Activated CD4-positive, alpha-beta T cell treated with anti-CD3 and anti-CD28 coated beads, Interleukin-2, amount 10 ng/mL, durations not matched to agents 24 days and 14 days (primary cell): ENCODE measurements around the gene MTREX. TPM values are rescaled to one million over a fixed set of nuclear protein-coding genes. Genes with fewer than 3 reads are reported as not detected.

Experiments used
- DNase-seq: peaks from one replicate; pipeline ENCODE4 v3.0.0; 2022
- H3K27ac Mint-ChIP-seq: one replicate; pipeline ENCODE4 v1.8.0; 2022; ENCODE audit warnings: mild to moderate bottlenecking, mixed read lengths
- H3K27me3 Mint-ChIP-seq: one replicate; pipeline ENCODE4 v1.8.0; 2022; ENCODE audit warnings: mixed read lengths
- H3K36me3 Mint-ChIP-seq: one replicate; pipeline ENCODE4 v1.8.0; 2022; ENCODE audit warnings: low read depth, mild to moderate bottlenecking, mixed read lengths
- H3K4me1 Mint-ChIP-seq: one replicate; pipeline ENCODE4 v1.8.0; 2021; ENCODE audit warnings: mixed read lengths
- H3K4me3 Mint-ChIP-seq: one replicate; pipeline ENCODE4 v1.8.0; 2022; ENCODE audit warnings: mild to moderate bottlenecking, moderate library complexity, mixed read lengths
- H3K9me3 Mint-ChIP-seq: one replicate; pipeline ENCODE4 v1.8.0; 2021; ENCODE audit warnings: mixed read lengths
- intact Hi-C: fragments of 100-400 bp; cut with micrococcal nuclease; formaldehyde crosslinking; loops from one replicate; pipeline ENCODE4 v1.15.1; 2023
- total RNA-seq: library from RNA; stranded (reverse); gene quantifications from 2 replicates; pipeline ENCODE4 v1.2.3, GENCODE V29; 2022

MTREX gene
- total RNA-seq, 1 donor from 2014 or later, result 123 TPM

DNA sequence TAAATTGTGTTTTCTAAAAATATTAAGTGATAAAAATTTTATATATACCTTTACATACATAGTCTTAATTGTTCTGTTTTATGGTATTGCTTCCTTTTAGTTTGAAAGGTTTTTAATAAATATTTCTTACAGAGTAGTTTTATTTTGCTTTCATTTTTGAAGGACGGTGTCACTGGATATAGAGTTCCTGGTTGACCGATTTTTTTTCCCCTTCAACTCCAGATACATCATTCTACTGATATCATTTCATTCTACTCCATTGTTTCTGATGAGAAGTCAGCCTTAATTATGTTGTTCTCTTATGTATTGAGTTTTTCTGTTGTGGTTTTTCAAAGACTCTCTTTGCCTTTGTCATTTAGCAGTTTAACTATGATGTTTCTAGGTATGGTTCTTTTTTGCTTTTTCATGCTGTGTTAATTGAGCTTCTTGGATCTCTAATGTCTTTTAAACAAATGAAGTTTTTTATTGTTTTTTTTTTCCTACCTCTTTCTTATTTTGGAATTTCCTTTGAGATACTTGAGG lies 30.4 kb downstream of the MTREX start:
- H3K27ac Mint-ChIP-seq, result peak overlapping the region; percentile 85
- H3K4me1 Mint-ChIP-seq, result peaks cover 20% of the 10 kb centered on the region
- H3K9me3 Mint-ChIP-seq, result no peaks in the 10 kb centered on the region
- peak overlapping the region; percentile 55 for H3K4me3 Mint-ChIP-seq
- intact Hi-C loops, result loop anchor here (5.0 to 10.0 kb wide), 4 partner anchors 84 to 567 kb away; partner anchors contain the start of gene PLPP1
- H3K36me3 Mint-ChIP-seq, result peaks cover 35% of the 10 kb centered on the region
- no peaks in the 10 kb centered on the region for H3K27me3 Mint-ChIP-seq
- DNase-seq, result no peak

DNA sequence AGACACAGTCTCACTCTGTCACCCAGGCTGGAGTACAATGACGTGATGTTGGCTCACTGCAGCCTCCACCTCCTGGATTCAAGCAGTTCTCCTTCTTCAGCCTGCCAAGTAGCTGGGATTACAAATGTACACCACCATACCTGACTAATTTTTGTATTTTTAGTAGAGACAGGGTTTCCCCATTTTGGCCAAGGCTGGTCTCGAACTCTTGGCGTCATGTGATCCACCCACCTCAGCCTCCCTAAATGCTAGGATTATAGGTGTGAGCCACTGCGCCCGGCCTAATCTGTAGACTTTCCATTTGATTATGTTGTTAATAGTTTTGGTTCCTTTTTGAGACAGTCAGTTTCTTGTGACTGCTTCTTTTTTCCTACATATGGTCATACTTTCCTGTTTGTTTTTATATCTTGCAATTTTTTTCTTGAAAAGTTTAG lies 31.0 kb downstream of the MTREX start:
- peak; percentile 64 for DNase-seq
- peak overlapping the region; percentile 85 for H3K27ac Mint-ChIP-seq
- H3K4me1 Mint-ChIP-seq, result peaks cover 20% of the 10 kb centered on the region
- H3K9me3 Mint-ChIP-seq, result no peaks in the 10 kb centered on the region
- H3K4me3 Mint-ChIP-seq, result peak overlapping the region; percentile 55
- H3K27me3 Mint-ChIP-seq, result no peaks in the 10 kb centered on the region
- H3K36me3 Mint-ChIP-seq, result peaks cover 35% of the 10 kb centered on the region
- intact Hi-C loops, result loop anchor here (1.0 to 10.0 kb wide), 5 partner anchors 25 to 566 kb away; partner anchors contain the start of gene PLPP1

DNA sequence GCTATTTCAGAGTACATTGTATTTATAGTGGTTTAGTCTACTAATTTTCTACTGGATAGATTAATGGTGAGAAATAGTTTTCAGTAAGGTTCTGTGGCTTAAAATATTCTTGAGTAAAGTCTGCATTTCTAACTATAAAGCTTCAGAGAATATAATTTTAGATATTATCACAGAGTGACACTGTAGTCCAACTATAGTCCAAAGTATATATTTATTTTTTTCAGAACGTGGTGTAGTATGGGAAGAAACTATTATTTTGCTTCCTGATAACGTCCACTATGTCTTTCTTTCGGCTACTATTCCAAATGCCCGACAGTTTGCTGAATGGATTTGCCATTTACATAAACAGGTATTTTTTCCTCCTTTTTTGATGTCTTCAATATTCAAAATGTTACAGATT lies 35.3 kb downstream of the MTREX start:
- intact Hi-C loops, result loop anchor here (10.0 kb wide), 1 partner anchor 52 kb away; no protein-coding TSS in a partner anchor
- H3K27ac Mint-ChIP-seq, result no peak overlapping the region
- H3K9me3 Mint-ChIP-seq, result no peaks in the 10 kb centered on the region

DNA sequence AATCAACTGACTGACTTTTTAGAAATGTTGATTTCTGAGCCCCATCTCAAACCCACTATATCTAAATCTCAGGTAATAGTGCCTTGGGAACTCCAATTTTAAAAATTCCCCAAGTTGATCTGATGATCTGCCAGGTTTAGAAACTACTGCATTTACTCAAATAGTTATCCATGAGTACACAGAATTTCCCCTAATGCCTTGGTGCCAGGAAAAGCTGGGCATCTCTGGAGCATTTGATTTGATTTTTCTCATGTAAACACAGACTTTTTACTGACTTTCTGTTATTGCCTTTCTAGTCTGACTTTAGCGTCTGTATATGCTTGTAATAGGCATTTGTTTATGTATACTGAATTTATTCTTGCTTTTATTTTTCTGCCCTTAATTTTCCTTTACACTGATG lies 35.8 kb downstream of the MTREX start:
- Mint-ChIP-seq H3K27ac (no peak overlapping the region), H3K36me3 (peaks cover 50% of the 10 kb centered on the region)

More for the DNA sequence above, 35.3 kb downstream of the MTREX start:
- Mint-ChIP-seq H3K27me3 (no peaks in the 10 kb centered on the region), H3K36me3 (peaks cover 47% of the 10 kb centered on the region), H3K4me1 (peaks cover 20% of the 10 kb centered on the region), H3K4me3 (no peak overlapping the region)
- DNase-seq, result no peak

DNA sequence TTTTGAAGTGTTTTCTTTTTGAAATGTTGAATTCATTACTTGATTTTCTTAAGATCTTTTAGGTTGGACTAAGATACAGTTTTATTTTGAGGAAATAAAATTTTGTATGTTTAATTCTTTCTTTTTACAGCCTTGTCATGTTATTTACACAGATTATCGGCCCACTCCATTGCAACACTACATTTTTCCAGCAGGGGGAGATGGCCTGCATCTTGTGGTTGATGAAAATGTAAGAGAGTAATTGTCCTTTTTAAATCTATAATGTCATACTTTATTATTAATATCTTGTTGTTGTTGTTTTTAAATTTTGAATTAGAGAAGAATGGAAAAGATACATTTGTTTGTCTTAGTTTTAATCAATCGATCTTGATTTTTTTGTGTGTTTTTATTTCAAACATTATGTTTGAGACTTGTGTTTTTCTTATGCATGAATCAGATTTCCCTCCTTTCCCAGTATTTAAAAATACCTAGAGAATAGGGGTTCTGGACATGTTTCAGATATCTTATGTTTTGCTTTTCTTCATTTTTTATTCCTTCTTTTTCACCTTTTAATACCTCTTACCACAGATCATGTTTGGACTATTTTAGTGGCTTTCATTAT lies 36.7 kb downstream of the MTREX start:
- Mint-ChIP-seq H3K9me3 (no peaks in the 10 kb centered on the region), H3K36me3 (peaks cover 52% of the 10 kb centered on the region), H3K4me3 (no peak overlapping the region), H3K27me3 (no peaks in the 10 kb centered on the region), H3K4me1 (peaks cover 9% of the 10 kb centered on the region), H3K27ac (peak overlapping the region; percentile 62)
- intact Hi-C loops, result loop anchor here (2.0 to 10.0 kb wide), 2 partner anchors 50 to 346 kb away; no protein-coding TSS in a partner anchor
- DNase-seq, result peak; percentile 89

More for the DNA sequence above, 35.8 kb downstream of the MTREX start:
- intact Hi-C loops, result loop anchor here (2.0 to 10.0 kb wide), 2 partner anchors 51 to 347 kb away; no protein-coding TSS in a partner anchor
- H3K4me1 Mint-ChIP-seq, result peaks cover 15% of the 10 kb centered on the region
- no peaks in the 10 kb centered on the region for H3K27me3 Mint-ChIP-seq
- DNase-seq, result no peak
- no peaks in the 10 kb centered on the region for H3K9me3 Mint-ChIP-seq
- no peak overlapping the region for H3K4me3 Mint-ChIP-seq

DNA sequence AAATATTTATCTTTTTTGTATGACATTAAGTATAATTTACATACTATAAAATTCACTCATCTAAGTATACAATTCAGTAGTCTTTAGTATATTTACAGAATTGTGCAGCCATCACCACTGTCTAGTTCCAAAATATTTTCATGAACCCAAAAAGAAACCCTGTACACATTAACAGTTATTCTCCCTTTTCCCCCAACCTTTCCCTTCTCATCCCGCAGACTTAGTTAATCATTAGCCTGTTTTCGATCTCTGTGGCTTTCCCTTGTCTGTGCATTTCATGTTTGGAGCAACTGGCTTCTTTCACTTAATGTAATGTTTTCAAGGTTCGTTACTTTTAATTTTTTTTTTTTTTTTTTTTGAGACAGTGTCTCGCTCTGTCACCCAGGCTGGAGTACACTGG lies 37.5 kb downstream of the MTREX start:
- H3K9me3 Mint-ChIP-seq, result no peaks in the 10 kb centered on the region
- peaks cover 9% of the 10 kb centered on the region for H3K4me1 Mint-ChIP-seq
- intact Hi-C loops, result loop anchor here (2.0 to 10.0 kb wide), 2 partner anchors 49 to 345 kb away; no protein-coding TSS in a partner anchor
- no peaks in the 10 kb centered on the region for H3K27me3 Mint-ChIP-seq
- peaks cover 58% of the 10 kb centered on the region for H3K36me3 Mint-ChIP-seq
- H3K4me3 Mint-ChIP-seq, result no peak overlapping the region
- no peak overlapping the region for H3K27ac Mint-ChIP-seq
- DNase-seq, result no peak

DNA sequence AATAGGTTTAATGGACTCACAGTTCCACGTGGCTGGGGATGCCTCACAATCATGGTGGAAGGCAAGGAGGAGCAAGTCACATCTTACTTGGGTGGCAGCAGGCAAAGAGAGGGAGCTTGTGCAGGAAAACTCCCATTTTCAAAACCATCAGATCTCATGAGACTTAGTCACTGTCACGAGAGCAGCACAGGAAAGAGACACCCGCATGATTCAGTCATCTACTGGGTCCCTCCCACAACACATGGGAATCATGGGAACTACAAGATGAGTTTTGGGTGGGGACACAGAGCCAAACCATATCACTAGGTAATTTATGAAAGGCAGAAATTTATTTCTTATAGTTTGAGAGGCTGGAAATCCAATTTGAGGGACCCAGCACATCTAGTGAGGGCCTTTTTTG lies 40.0 kb downstream of the MTREX start:
- intact Hi-C loops, result loop anchor here (10.0 kb wide), 1 partner anchor 47 kb away; no protein-coding TSS in a partner anchor
- Mint-ChIP-seq H3K36me3 (peaks cover 68% of the 10 kb centered on the region), H3K9me3 (no peaks in the 10 kb centered on the region), H3K4me3 (no peak overlapping the region), H3K27ac (no peak overlapping the region), H3K27me3 (no peaks in the 10 kb centered on the region), H3K4me1 (peaks cover 9% of the 10 kb centered on the region)
- DNase-seq, result no peak

DNA sequence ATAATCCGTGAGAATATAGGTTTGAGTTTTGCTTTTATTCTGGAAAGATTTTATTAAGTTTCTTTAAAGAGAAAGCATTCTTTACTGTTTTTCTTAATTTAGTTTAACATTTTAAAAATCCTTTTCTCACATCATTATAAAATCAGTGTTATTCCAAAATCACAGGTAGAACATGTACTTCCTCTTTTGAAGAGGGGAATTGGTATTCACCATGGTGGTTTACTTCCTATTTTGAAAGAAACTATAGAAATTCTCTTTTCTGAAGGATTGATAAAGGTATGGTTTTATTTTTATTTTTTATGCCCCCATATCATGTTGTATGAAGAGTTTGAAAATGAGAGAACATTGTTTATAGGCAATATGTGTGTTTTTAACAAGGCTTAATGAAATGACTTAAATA lies 43.0 kb downstream of the MTREX start:
- intact Hi-C loops, result no loop called here
- no peaks in the 10 kb centered on the region for H3K27me3 Mint-ChIP-seq
- H3K9me3 Mint-ChIP-seq, result no peaks in the 10 kb centered on the region
- H3K36me3 Mint-ChIP-seq, result peaks cover 73% of the 10 kb centered on the region
- H3K27ac Mint-ChIP-seq, result no peak overlapping the region
- no peak for DNase-seq
- peaks cover 7% of the 10 kb centered on the region for H3K4me1 Mint-ChIP-seq
- H3K4me3 Mint-ChIP-seq, result no peak overlapping the region

DNA sequence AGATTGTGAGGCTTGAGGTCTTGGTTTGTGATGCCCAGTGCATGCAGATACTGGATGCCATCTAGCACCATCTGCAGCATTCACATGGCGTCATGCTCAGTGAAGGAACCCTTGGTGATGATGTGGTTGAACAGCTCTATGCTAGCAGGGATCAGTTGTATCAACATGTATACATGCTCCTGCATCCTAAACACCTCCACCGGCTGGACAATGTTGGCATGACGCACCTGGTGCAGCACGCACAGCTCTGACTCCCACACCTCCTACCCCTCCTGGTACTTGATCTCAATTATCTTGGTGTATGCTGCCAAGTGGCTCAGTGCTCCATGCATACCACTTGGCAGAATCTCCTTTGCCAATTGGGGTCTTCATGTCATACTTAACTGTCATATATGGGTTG lies 49.1 kb downstream of the MTREX start:
- H3K27ac Mint-ChIP-seq, result no peak overlapping the region
- H3K9me3 Mint-ChIP-seq, result peaks cover 5% of the 10 kb centered on the region
- no peak overlapping the region for H3K4me3 Mint-ChIP-seq
- H3K4me1 Mint-ChIP-seq, result no peaks in the 10 kb centered on the region
- H3K36me3 Mint-ChIP-seq, result peaks cover 63% of the 10 kb centered on the region
- DNase-seq, result no peak
- no peaks in the 10 kb centered on the region for H3K27me3 Mint-ChIP-seq
- intact Hi-C loops, result no loop called here

DNA sequence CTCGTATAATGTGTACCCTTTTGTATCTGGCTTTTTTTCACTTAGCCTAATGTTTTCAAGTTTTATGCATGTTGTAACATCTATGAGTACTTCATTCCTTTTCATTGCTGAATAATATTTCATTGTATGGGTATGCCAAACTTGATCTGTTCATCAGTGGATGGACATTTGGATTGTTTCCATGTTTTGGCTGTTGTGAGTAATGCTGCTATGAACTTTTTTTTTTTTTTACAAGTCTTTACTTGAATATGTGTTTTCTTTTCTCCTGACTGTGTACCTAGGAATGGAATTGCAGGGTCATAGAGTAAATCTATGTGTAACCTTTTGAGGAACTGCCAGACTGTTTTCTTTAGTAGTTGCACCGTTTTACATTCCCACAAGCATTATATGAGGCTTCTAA lies 52.4 kb downstream of the MTREX start:
- no peaks in the 10 kb centered on the region for H3K27me3 Mint-ChIP-seq
- intact Hi-C loops, result no loop called here

DNA sequence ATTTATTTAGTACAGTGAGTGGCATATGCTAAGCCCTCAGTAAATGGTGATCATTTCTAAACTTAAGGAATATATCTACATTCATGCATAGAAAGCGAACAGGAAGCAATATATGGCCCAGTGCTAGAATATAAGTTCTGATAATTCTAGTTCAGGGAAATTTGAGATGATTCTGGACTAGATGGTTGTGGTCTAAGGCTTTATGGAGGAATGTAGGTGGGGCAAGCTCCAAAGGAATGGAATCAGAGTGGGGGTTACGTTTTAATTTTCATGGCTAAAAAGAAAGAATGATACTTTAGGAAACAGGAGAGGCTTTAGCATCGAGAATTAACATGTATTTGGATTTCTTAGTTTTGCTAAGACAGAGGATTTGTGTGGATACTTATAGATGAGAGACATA lies 56.1 kb downstream of the MTREX start:
- Mint-ChIP-seq H3K27me3 (no peaks in the 10 kb centered on the region), H3K36me3 (peaks cover 40% of the 10 kb centered on the region), H3K27ac (no peak overlapping the region), H3K4me3 (no peak overlapping the region), H3K9me3 (peaks cover 5% of the 10 kb centered on the region), H3K4me1 (peaks cover 9% of the 10 kb centered on the region)
- intact Hi-C loops, result loop anchor here (1.0 kb wide), 1 partner anchor 25 kb away; no protein-coding TSS in a partner anchor
- DNase-seq, result no peak

More for the DNA sequence above, 52.4 kb downstream of the MTREX start:
- H3K9me3 Mint-ChIP-seq, result peaks cover 5% of the 10 kb centered on the region
- H3K27ac Mint-ChIP-seq, result no peak overlapping the region
- no peak for DNase-seq
- peaks cover 9% of the 10 kb centered on the region for H3K4me1 Mint-ChIP-seq
- H3K4me3 Mint-ChIP-seq, result no peak overlapping the region
- peaks cover 50% of the 10 kb centered on the region for H3K36me3 Mint-ChIP-seq

DNA sequence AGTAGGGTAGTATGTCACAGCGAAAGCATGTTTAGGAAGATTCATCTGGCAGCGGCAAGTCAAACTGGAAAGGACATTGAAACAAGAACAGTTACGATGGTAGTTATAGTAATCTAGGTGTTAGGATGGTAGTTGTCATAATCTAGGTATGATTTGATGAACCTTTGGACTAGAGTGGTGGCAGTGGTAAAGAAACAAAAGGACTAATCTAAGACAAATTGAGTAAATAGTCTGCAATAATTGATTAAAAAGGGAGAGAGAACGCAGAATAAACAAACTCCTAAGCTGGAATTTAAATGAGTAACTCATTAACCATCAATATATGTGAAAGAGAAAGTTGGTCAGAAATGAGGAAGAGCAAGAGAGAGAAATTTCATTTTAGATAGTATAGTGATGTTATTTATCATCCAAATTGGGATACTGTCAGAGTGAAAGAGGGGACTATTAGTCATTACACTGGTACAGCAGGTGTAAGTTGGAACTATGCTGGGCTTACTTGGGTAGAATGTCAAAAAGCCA lies 56.8 kb downstream of the MTREX start:
- H3K4me3 Mint-ChIP-seq, result no peak overlapping the region
- H3K27ac Mint-ChIP-seq, result peak overlapping the region; percentile 75
- no peaks in the 10 kb centered on the region for H3K27me3 Mint-ChIP-seq
- peaks cover 5% of the 10 kb centered on the region for H3K9me3 Mint-ChIP-seq
- intact Hi-C loops, result loop anchor here (1.0 kb wide), 1 partner anchor 25 kb away; no protein-coding TSS in a partner anchor
- H3K4me1 Mint-ChIP-seq, result peaks cover 9% of the 10 kb centered on the region
- no peak for DNase-seq
- H3K36me3 Mint-ChIP-seq, result peaks cover 40% of the 10 kb centered on the region

DNA sequence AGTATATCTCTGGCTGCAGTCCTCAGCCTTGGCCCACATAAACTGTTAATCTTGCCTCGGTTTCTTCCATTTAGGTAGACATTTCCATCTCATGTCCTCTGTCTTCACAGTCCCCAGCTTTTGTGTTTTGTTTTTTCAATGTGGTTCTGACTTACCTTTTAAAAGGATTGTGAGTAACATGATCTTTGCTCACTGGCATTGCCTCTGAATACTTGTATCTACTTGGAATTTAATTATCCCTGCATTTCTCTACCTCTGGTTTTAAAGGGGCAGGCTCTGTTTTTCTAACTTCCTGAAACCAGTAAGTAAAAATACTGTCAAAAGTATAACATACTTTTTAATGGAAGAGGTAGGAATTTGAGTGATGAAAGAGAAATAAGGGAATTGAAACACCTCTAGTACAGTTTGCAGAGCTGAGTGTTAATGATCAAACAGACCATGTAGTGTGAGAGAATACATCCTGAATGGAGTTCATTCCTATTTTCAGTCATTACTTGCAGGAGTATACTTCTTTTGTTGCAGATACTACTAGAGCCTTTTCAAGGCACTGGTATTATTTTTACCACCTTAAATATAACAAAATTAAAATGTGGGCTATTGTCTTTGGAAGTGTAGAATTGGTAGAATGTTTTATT lies 62.6 kb downstream of the MTREX start:
- H3K4me1 Mint-ChIP-seq, result no peaks in the 10 kb centered on the region
- peaks cover 6% of the 10 kb centered on the region for H3K9me3 Mint-ChIP-seq
- peaks cover 61% of the 10 kb centered on the region for H3K36me3 Mint-ChIP-seq

DNA sequence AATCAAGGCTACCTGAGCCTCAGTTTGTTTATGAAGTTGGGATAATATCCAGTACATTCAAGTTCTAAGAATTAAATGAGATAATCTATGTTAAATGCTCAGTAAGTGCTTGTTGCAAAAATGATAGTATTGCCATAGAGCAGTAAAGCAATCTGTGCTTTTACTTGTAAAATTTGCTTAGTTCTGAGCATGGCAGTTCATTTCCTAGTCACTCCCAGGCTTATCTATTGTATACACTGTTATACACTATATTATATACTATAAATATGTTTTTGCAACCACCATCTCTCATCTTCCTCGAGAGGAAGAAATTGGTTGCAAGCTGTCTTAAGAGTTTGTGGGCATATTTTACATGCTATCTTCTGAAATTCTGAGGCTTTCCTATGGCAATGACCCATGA lies 63.4 kb downstream of the MTREX start:
- no peak overlapping the region for H3K4me3 Mint-ChIP-seq
- peaks cover 6% of the 10 kb centered on the region for H3K9me3 Mint-ChIP-seq

More for the DNA sequence above, 62.6 kb downstream of the MTREX start:
- no peak for DNase-seq
- intact Hi-C loops, result no loop called here
- Mint-ChIP-seq H3K27ac (no peak overlapping the region), H3K27me3 (no peaks in the 10 kb centered on the region), H3K4me3 (no peak overlapping the region)

More for the DNA sequence above, 63.4 kb downstream of the MTREX start:
- DNase-seq, result no peak
- H3K27me3 Mint-ChIP-seq, result no peaks in the 10 kb centered on the region
- intact Hi-C loops, result no loop called here
- no peaks in the 10 kb centered on the region for H3K4me1 Mint-ChIP-seq
- peaks cover 66% of the 10 kb centered on the region for H3K36me3 Mint-ChIP-seq
- H3K27ac Mint-ChIP-seq, result no peak overlapping the region
